GM12872 (cell line): ENCODE data around the gene MCL1.

ENCODE experiments used
- TF ChIP-seq, protein P1 (sequence below): IDR thresholded peaks from 3 replicates; pipeline ENCODE4 v1.5.1; 2011; ENCODE audit warnings: low read depth, mild to moderate bottlenecking, low read length, moderate library complexity; ENCODE audit not compliant: insufficient read depth

The MCL1 gene

DNA sequence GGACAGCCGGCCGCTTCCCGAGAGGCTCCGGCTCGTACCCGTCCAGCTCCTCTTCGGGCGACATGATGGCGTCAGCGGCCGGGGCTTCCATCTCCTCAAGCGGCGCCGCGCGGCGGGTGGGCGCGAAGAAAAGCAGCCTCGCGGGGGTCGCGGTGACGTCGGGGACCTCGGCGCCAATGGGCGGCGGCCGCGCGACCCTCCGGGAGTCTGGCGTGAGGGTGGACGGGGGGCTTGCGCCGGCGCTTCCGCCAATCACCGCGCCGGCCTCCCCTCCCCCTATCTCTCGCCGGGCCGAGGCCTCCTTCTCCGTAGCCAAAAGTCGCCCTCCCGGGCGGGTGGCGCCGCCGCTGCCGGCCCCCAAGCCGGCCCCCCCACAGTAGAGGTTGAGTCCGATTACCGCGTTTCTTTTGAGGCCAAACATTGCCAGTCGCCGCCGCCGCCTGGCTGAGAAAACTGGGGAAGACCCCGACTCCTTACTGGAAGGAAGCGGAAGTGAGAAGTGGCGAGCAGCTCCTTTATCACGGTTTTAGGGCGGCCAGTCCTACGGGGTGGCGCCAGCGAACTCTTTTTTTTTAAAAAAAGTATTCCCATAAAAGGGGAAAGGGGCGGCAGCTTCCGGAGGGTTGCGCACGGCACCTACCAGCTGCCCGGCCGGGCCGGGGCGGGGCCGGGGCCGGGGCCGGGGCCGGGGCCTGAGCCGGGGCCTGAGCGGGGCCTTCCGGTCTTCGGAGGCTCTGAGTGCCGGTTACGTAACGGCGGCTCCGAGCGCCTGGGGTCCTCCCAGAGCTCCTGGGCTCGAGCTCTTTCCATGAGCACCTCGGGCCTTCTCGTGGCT, at the start of gene MCL1:
Gene MCL1 (minus strand): TSS at position 501 of the 835 bp plus-strand sequence. CDS start 80 bp downstream, at position 421.
- TF ChIP-seq, protein P1, sequence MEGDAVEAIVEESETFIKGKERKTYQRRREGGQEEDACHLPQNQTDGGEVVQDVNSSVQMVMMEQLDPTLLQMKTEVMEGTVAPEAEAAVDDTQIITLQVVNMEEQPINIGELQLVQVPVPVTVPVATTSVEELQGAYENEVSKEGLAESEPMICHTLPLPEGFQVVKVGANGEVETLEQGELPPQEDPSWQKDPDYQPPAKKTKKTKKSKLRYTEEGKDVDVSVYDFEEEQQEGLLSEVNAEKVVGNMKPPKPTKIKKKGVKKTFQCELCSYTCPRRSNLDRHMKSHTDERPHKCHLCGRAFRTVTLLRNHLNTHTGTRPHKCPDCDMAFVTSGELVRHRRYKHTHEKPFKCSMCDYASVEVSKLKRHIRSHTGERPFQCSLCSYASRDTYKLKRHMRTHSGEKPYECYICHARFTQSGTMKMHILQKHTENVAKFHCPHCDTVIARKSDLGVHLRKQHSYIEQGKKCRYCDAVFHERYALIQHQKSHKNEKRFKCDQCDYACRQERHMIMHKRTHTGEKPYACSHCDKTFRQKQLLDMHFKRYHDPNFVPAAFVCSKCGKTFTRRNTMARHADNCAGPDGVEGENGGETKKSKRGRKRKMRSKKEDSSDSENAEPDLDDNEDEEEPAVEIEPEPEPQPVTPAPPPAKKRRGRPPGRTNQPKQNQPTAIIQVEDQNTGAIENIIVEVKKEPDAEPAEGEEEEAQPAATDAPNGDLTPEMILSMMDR, result no peak

DNA sequence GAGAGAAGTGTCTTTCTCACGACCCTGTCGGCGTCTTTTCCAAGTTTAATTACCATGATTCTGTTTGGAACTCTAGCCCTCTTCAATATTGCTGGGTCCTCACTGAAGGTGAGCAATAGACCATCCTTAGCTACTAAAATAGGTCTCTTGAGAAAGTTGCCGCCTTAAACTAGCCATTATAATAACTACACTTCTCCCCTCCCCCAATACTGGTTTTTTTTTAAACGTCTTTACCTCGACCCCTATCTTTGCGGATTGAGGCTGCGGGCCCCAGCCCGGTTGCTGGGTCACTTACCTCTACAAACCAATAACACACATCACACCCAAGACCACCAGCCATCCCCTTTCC, 49.3 kb upstream of the MCL1 start:
- TF ChIP-seq, protein P1, result no peak

DNA sequence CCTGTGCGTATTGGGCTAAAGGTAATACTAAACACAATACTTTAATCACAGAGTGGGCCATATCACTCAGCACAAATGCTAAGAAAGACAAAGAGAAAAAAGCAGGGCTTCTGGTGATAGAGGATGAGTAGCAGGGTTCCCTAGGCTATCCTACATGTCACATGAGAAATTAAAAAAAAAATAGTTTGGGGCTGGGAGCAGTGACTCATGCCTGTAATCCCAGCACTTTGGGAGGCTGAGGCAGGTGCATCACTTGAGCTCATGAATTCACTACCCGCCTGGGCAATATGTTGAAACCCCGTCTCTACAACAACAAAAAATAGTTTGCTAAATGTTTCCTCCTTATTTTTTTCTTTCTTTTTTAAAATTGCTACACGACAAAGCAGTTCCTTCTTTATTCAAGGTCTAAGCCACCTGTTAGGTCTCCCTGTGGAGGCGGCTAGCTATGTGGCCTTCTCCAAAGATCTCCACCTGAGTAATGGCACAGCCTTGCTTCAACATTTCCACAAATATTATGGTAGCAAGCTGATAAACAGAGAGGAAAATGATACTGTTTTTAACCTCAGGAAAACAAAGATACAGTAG, 48.5 kb upstream of the MCL1 start:
- TF ChIP-seq, protein P1, result no peak

DNA sequence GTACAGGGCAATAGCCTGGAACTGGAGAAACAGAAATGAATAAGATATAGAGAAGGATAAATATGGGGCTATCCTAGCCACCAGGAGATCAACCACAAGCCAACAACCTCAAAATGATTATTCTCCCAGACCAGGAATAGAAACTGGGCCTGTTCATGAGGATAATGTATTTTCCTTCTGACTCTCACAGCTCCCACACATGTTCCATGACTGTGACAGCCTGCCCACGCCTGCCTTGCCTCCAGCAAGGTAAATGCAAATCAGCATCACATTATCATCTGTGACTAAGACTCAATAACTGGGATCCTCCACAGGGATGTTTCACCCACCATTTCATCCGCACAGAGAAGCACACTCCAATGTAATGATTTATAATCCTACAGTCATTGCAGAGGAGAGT, 46.7 kb upstream of the MCL1 start:
- TF ChIP-seq, protein P1, result no peak

DNA sequence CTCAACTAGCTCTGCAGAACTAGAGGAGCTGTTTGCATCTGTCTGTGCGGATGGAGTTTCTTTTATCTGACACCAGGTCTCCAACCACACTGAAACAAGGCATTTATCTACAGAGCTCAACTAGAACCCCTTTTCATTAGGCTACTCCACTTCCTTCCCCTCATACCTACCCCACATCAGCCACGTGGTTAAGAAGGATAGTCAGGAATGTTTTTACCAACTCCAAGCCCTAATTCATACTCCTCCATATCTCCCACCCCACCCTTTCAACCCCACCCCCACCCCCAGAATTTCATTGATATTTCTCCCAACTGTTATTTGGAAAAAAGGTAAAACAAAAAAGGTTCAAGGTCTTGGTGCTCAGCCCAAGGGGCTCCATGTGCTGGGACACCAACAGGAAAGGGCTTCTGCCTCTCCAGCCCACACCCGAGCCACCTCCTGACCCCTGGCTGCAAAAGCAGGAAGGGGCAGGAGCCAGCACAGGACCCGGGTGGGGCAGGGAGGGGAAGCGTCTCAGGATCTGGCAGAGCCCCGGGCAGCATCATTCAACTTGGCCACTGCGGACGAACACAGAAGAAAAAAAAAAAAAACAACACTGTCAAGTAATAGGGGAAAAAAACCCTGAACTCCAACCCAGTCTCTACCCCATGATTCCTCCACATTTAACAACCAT, 43.0 kb upstream of the MCL1 start:
- TF ChIP-seq, protein P1, result no peak

DNA sequence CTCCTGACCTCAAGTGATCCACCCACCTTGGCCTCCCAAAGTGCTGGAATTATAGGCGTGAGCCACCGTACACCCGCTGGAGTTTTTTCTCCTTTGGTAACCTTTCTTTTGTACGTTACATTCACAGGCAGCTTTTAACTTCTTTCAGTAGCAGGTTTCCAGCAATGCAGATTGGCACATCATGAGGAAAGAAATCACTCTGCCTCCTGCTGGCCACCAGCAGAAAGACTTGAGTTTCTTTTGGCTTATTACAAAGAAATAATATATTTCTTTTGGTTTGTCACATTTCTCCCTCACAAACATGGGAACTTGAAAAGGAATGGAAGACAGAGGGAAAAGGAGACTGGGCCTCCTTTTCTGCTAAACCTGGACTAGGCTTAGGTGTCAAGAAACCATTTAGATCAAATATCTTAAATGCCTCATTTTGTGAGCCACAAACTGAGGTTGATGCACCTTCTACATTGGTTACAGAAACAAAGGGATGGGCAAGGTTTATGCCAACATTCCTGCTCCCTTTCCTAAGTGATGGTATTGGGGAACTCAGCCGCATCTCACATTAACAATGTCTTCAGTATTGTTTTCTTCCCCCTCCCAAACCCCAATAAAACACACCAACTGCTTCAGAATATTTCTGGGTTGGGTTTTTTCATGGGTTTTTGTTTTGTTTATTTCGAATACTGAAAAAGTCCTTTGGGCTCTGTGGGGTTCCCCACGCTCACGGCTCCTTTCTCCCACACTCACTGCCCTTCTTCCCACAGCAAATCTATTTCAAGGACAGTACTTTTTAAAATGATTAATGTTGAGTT, 42.3 kb upstream of the MCL1 start:
- TF ChIP-seq, protein P1, result peak; percentile 74

DNA sequence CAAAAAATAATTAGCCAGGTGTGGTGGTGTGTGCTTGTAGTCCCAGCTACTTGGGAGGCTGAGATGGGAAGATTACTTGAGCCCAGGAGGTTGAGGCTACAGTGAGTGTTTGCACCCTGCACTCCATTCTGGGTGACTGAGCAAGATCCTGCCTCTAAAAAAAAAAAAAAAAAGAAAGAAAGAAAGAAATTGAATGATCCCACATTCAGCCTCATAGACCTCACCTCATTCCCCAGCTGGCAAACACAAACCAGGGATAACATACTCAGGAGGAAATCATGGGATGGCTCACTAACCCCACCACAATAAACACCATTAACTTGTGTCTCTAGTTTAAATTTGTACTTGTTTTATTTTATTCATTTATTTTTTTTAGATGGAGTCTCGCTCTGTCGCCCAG, 41.5 kb upstream of the MCL1 start:
- TF ChIP-seq, protein P1, result no peak
